GM21360 (cell line): ENCODE results near the gene OPCML.

ENCODE experiments used
- ATAC-seq: cut with Tn5 transposase; IDR thresholded peaks from one replicate; pipeline ENCODE4 v1.9.1; 2021; ENCODE audit warnings: mild to moderate bottlenecking, moderate library complexity; ENCODE audit not compliant: unreplicated experiment

OPCML gene

GRCh38 chr11:133541021-133541719 lies 8.9 kb upstream of the OPCML start:
- ATAC-seq = no peak

- no peak for ATAC-seq
These were observed 3.9 kb upstream of the OPCML start for GRCh38 chr11:133536198-133536597.

GRCh38 chr11:133533205-133533604 lies 904 bp upstream of the OPCML start:
- ATAC-seq = no peak

- no peak for ATAC-seq
These were observed 843 bp downstream of the OPCML start for GRCh38 chr11:133531458-133531857.

GRCh38 chr11:133530501-133530835 lies 1.8 kb downstream of the OPCML start:
- no peak for ATAC-seq

- ATAC-seq = no peak
These were observed 2.3 kb downstream of the OPCML start for GRCh38 chr11:133529807-133530500.

GRCh38 chr11:133526790-133527189 lies 5.5 kb downstream of the OPCML start:
- ATAC-seq = no peak

- no peak for ATAC-seq
These were observed 6.3 kb downstream of the OPCML start for GRCh38 chr11:133525976-133526375.

- ATAC-seq = no peak
These were observed 7.8 kb downstream of the OPCML start for GRCh38 chr11:133524488-133524887.

- no peak for ATAC-seq
These were observed 10.0 kb downstream of the OPCML start for GRCh38 chr11:133522344-133522743.

GRCh38 chr11:133521502-133521901 lies 10.8 kb downstream of the OPCML start:
- ATAC-seq = no peak

- ATAC-seq = no peak
These were observed 11.6 kb downstream of the OPCML start for GRCh38 chr11:133520707-133521106.

- ATAC-seq = no peak
These were observed 12.7 kb downstream of the OPCML start for GRCh38 chr11:133519560-133519959.

- ATAC-seq = no peak
These were observed 13.5 kb downstream of the OPCML start for GRCh38 chr11:133518702-133519264.

GRCh38 chr11:133516845-133517244 lies 15.5 kb downstream of the OPCML start:
- no peak for ATAC-seq

GRCh38 chr11:133515107-133515506 lies 17.2 kb downstream of the OPCML start:
- no peak for ATAC-seq

- no peak for ATAC-seq
These were observed 22.2 kb downstream of the OPCML start for GRCh38 chr11:133509924-133510697.

- no peak for ATAC-seq
These were observed 23.8 kb downstream of the OPCML start for GRCh38 chr11:133508468-133508867.

- ATAC-seq = no peak
These were observed 25.1 kb downstream of the OPCML start for GRCh38 chr11:133507185-133507584.

- no peak for ATAC-seq
These were observed 25.7 kb downstream of the OPCML start for GRCh38 chr11:133506551-133507094.

- peak; percentile 91 for ATAC-seq
These were observed 26.3 kb downstream of the OPCML start for GRCh38 chr11:133506023-133506422.
